Trophoblast cell (in vitro differentiated cells and primary cell): ENCODE data around the gene TPCN1.

Experiments used
- DNase-seq, 2 donors: peaks; one replicate each; pipeline ENCODE4 v3.0.0-alpha.2; 2016
- H2AFZ ChIP-seq: 2 replicates; pipeline ENCODE4 v1.6.1; 2013; ENCODE audit warnings: low read length, moderate library complexity, mild to moderate bottlenecking; ENCODE audit not compliant: insufficient read depth, poor library complexity
- H2AK5ac ChIP-seq: 2 replicates; pipeline ENCODE4 v1.6.1; 2013; ENCODE audit warnings: mild to moderate bottlenecking, low read length
- H2BK120ac ChIP-seq: 2 replicates; pipeline ENCODE4 v1.6.1; 2013; ENCODE audit warnings: low read length, mild to moderate bottlenecking, moderate library complexity; ENCODE audit not compliant: insufficient read depth, poor library complexity
- H2BK12ac ChIP-seq: 2 replicates; pipeline ENCODE4 v1.6.1; 2013; ENCODE audit warnings: mild to moderate bottlenecking, low read length, moderate library complexity
- H2BK5ac ChIP-seq: 2 replicates; pipeline ENCODE4 v1.6.1; 2013; ENCODE audit warnings: low read length, low read depth, moderate library complexity, mild to moderate bottlenecking; ENCODE audit not compliant: poor library complexity
- H3K14ac ChIP-seq: 2 replicates; pipeline ENCODE4 v1.6.1; 2013; ENCODE audit warnings: mild to moderate bottlenecking, low read length
- H3K18ac ChIP-seq: 2 replicates; pipeline ENCODE4 v1.6.1; 2013; ENCODE audit warnings: mild to moderate bottlenecking, low read length
- H3K23ac ChIP-seq: 2 replicates; pipeline ENCODE4 v1.6.1; 2013; ENCODE audit warnings: low read length
- H3K27ac ChIP-seq: 2 replicates; pipeline ENCODE4 v1.5.1; 2013; ENCODE audit warnings: low read depth, mild to moderate bottlenecking, inconsistent platforms, low read length, moderate library complexity
- H3K27me3 ChIP-seq: 2 replicates; pipeline ENCODE4 v1.6.1; 2013; ENCODE audit warnings: inconsistent platforms, mild to moderate bottlenecking, low read length, moderate library complexity; ENCODE audit not compliant: insufficient read depth
- H3K36me3 ChIP-seq, 2 experiments: 1 replicate in 1 of 2; 2 replicates in 1 of 2; pipeline ENCODE4 v1.6.1; 2013; ENCODE audit warnings: low read length in 2 of 2, mild to moderate bottlenecking in 2 of 2, moderate library complexity in 1 of 2; ENCODE audit not compliant: insufficient read depth in 2 of 2, control insufficient read depth in 1 of 2
- H3K4ac ChIP-seq: 2 replicates; pipeline ENCODE4 v1.6.1; 2013; ENCODE audit warnings: low read depth, mild to moderate bottlenecking, low read length, moderate library complexity
- H3K4me1 ChIP-seq, 2 experiments: 1 replicate in 1 of 2; 2 replicates in 1 of 2; pipeline ENCODE4 v1.6.1; 2013; ENCODE audit warnings: low read length in 2 of 2, mild to moderate bottlenecking in 2 of 2, moderate library complexity in 1 of 2; ENCODE audit not compliant: insufficient read depth in 2 of 2, control insufficient read depth in 1 of 2
- H3K4me2 ChIP-seq: 2 replicates; pipeline ENCODE4 v1.6.1; 2013; ENCODE audit warnings: inconsistent platforms, mild to moderate bottlenecking, low read length, moderate library complexity
- H3K4me3 ChIP-seq: 2 replicates; pipeline ENCODE4 v1.5.1; 2013; ENCODE audit warnings: mild to moderate bottlenecking, low read depth, low read length, inconsistent platforms
- H3K79me1 ChIP-seq: one replicate; pipeline ENCODE4 v1.6.1; 2013; ENCODE audit warnings: low read length
- H3K79me2 ChIP-seq: 2 replicates; pipeline ENCODE4 v1.6.1; 2013; ENCODE audit warnings: low read length, mild to moderate bottlenecking; ENCODE audit not compliant: control insufficient read depth, insufficient read depth, poor library complexity
- H3K9ac ChIP-seq: 2 replicates; pipeline ENCODE4 v1.6.1; 2013; ENCODE audit warnings: mild to moderate bottlenecking, low read length
- H3K9me3 ChIP-seq: 2 replicates; pipeline ENCODE4 v1.6.1; 2013; ENCODE audit warnings: low read depth, mild to moderate bottlenecking, control low read depth, inconsistent platforms, low read length; ENCODE audit not compliant: insufficient read depth
- H4K12ac ChIP-seq: 2 replicates; pipeline ENCODE4 v1.6.1; 2013; ENCODE audit warnings: low read depth, mild to moderate bottlenecking, low read length, moderate library complexity
- H4K8ac ChIP-seq: 2 replicates; pipeline ENCODE4 v1.6.1; 2013; ENCODE audit warnings: low read depth, mild to moderate bottlenecking, low read length, moderate library complexity
- H4K91ac ChIP-seq: one replicate; pipeline ENCODE4 v1.6.1; 2013; ENCODE audit warnings: low read depth, mild to moderate bottlenecking, low read length, moderate library complexity
- WGBS: extraction: QIAGEN DNeasy Blood & Tissue Kit; methylation state at CpG from one replicate; pipeline ENCODE4 v1.1.7; 2013; ENCODE audit warnings: missing lambda C conversion rate; ENCODE audit not compliant: insufficient read length, insufficient coverage; ENCODE audit errors: extremely low coverage; 5-methylcytosine and 5-hydroxymethylcytosine counted together

The TPCN1 gene

GRCh38 chr12:113302466-113302865 lies 81.2 kb downstream of the TPCN1 start:
- H3K79me2 ChIP-seq = peaks cover 6% of the 10 kb centered on the region
- H3K4me3 ChIP-seq = no peak overlapping the region
- H2BK12ac ChIP-seq = no peak overlapping the region
- no peak overlapping the region for H2AFZ ChIP-seq
- H2BK5ac ChIP-seq = no peak overlapping the region
- no peak overlapping the region for H3K4ac ChIP-seq
- no CpG with 5 or more reads among the region's 8 CpGs for WGBS
- H4K91ac ChIP-seq = no peak overlapping the region
- no peak overlapping the region for H4K12ac ChIP-seq
- peaks cover 1 to 9% of the 10 kb centered on the region in 2 experiments for H3K36me3 ChIP-seq
- no peak overlapping the region for H3K4me2 ChIP-seq
- no peak overlapping the region for H3K9ac ChIP-seq
- no peak overlapping the region for H2AK5ac ChIP-seq
- no peak overlapping the region for H4K8ac ChIP-seq
- H3K9me3 ChIP-seq = no peaks in the 10 kb centered on the region
- no peak overlapping the region for H3K18ac ChIP-seq
- H3K27ac ChIP-seq = no peak overlapping the region
- peaks cover 18 to 24% of the 10 kb centered on the region in 2 experiments for H3K4me1 ChIP-seq
- no peak overlapping the region for H3K23ac ChIP-seq
- no peak for DNase-seq
- H3K14ac ChIP-seq = no peak overlapping the region
- no peaks in the 10 kb centered on the region for H3K27me3 ChIP-seq
- H3K79me1 ChIP-seq = peaks cover 10% of the 10 kb centered on the region
- H2BK120ac ChIP-seq = no peak overlapping the region

GRCh38 chr12:113302886-113303640 lies 81.8 kb downstream of the TPCN1 start:
- Histone ChIP-seq H3K14ac (no peak overlapping the region), H3K4ac (no peak overlapping the region), H2AFZ (no peak overlapping the region), H3K9ac (no peak overlapping the region), H3K36me3 (peaks cover 3 to 7% of the 10 kb centered on the region in 2 experiments), H3K18ac (no peak overlapping the region), H3K79me1 (peaks cover 10% of the 10 kb centered on the region), H2BK5ac (no peak overlapping the region), H2BK12ac (no peak overlapping the region), H3K4me3 (no peak overlapping the region), H3K27me3 (no peaks in the 10 kb centered on the region), H3K9me3 (no peaks in the 10 kb centered on the region), H3K4me2 (no peak overlapping the region), H4K91ac (no peak overlapping the region), H2AK5ac (no peak overlapping the region), H3K79me2 (peaks cover 6% of the 10 kb centered on the region), H2BK120ac (no peak overlapping the region), H4K12ac (no peak overlapping the region), H4K8ac (no peak overlapping the region), H3K27ac (no peak overlapping the region), H3K4me1 (peaks cover 18 to 24% of the 10 kb centered on the region in 2 experiments), H3K23ac (no peak overlapping the region)
- no CpG with 5 or more reads among the region's 19 CpGs for WGBS
- no peak for DNase-seq

- H3K4ac ChIP-seq = no peak overlapping the region
- no peak overlapping the region for H2BK120ac ChIP-seq
- H3K27me3 ChIP-seq = no peaks in the 10 kb centered on the region
- H3K14ac ChIP-seq = no peak overlapping the region
- no peaks in the 10 kb centered on the region for H3K9me3 ChIP-seq
- no peaks in the 10 kb centered on the region for H3K79me1 ChIP-seq
- H2BK12ac ChIP-seq = no peak overlapping the region
- H3K18ac ChIP-seq = no peak overlapping the region
- H3K4me2 ChIP-seq = no peak overlapping the region
- no peak for DNase-seq
- H3K23ac ChIP-seq = no peak overlapping the region
- WGBS = no CpG with 5 or more reads among the region's 11 CpGs
- no peak overlapping the region for H3K27ac ChIP-seq
- H3K4me3 ChIP-seq = no peak overlapping the region
- no peak overlapping the region for H4K8ac ChIP-seq
- no peak overlapping the region for H3K9ac ChIP-seq
- no peak overlapping the region for H4K12ac ChIP-seq
- H3K79me2 ChIP-seq = no peaks in the 10 kb centered on the region
- no peak overlapping the region for H2AFZ ChIP-seq
- peaks cover 3 to 9% of the 10 kb centered on the region in 2 experiments for H3K4me1 ChIP-seq
- no peak overlapping the region for H2BK5ac ChIP-seq
- H4K91ac ChIP-seq = no peak overlapping the region
- peaks cover 3 to 9% of the 10 kb centered on the region in 2 experiments for H3K36me3 ChIP-seq
- H2AK5ac ChIP-seq = no peak overlapping the region
Measured at GRCh38 chr12:113305281-113305856, 84.1 kb downstream of the TPCN1 start.

GRCh38 chr12:113306382-113306781 lies 85.1 kb downstream of the TPCN1 start:
- Histone ChIP-seq H2AK5ac (no peak overlapping the region), H3K4me2 (no peak overlapping the region), H3K9ac (no peak overlapping the region), H3K79me1 (no peaks in the 10 kb centered on the region), H2AFZ (no peak overlapping the region), H3K4me1 (peaks cover 0 to 6% of the 10 kb centered on the region in 2 experiments), H3K36me3 (peaks cover 3 to 9% of the 10 kb centered on the region in 2 experiments), H2BK120ac (no peak overlapping the region), H3K23ac (no peak overlapping the region), H3K79me2 (no peaks in the 10 kb centered on the region), H3K4me3 (peak overlapping the region; percentile 32), H4K12ac (no peak overlapping the region), H3K9me3 (no peaks in the 10 kb centered on the region), H4K8ac (no peak overlapping the region), H3K27me3 (no peaks in the 10 kb centered on the region), H2BK5ac (no peak overlapping the region), H4K91ac (no peak overlapping the region), H3K18ac (no peak overlapping the region), H2BK12ac (no peak overlapping the region), H3K14ac (no peak overlapping the region), H3K4ac (no peak overlapping the region), H3K27ac (no peak overlapping the region)
- no peak for DNase-seq
- WGBS = no CpG with 5 or more reads among the region's 11 CpGs
